Tibial nerve (tissue), 4 donors: ENCODE results near the gene ZFTA. TPM values are rescaled to one million over a fixed set of nuclear protein-coding genes. Genes with fewer than 3 reads are reported as not detected.

Experiments used
- DNase-seq, 2 donors: peaks; one replicate each; pipeline ENCODE4 v3.0.0-alpha.2; 2019; ENCODE audit warnings: low spot score in 2 of 2
- H3K27ac ChIP-seq, 4 donors: fragments of 200-600 bp; sonication (generic) in 3 of 4; one replicate each; pipeline ENCODE4 v1.5.1; 2017 to 2019; ENCODE audit warnings: mild to moderate bottlenecking in 1 of 4
- H3K27me3 ChIP-seq, 2 donors: fragments of 200-600 bp; sonication (generic) in 1 of 2; one replicate each; pipeline versions ENCODE4 v1.5.1 to v1.6.0; 2017 to 2019
- H3K36me3 ChIP-seq, 3 donors: fragments of 200-600 bp; sonication (generic); one replicate each; pipeline ENCODE4 v1.5.1; 2018 to 2019
- H3K4me1 ChIP-seq, 4 donors: fragments of 200-600 bp; sonication (generic) in 3 of 4; one replicate each; pipeline ENCODE4 v1.5.1; 2017 to 2019
- H3K4me3 ChIP-seq, 4 donors: fragments of 200-600 bp; sonication (generic) in 3 of 4; one replicate each; pipeline ENCODE4 v1.5.1; 2017 to 2019; ENCODE audit warnings: mild to moderate bottlenecking in 1 of 4, moderate library complexity in 1 of 4
- H3K9me3 ChIP-seq, 4 donors: fragments of 200-600 bp; sonication (generic) in 3 of 4; one replicate each; pipeline ENCODE4 v1.5.1; 2017 to 2019
- CTCF ChIP-seq, 5 experiments: fragments of 200-600 bp in 3 of 5; fragments of 450-650 bp in 2 of 5; sonication (generic) in 3 of 5; IDR thresholded peaks; one replicate each; pipeline ENCODE4 v1.5.1; 2016 to 2019; ENCODE audit warnings: antibody characterized with exemption in 5 of 5, mild to moderate bottlenecking in 3 of 5, moderate library complexity in 2 of 5
- EP300 ChIP-seq, 2 donors: sonication (generic); formaldehyde crosslinking; IDR thresholded peaks; one replicate each; pipeline ENCODE4 v1.6.1; 2017; ENCODE audit warnings: antibody characterized with exemption in 2 of 2, mild to moderate bottlenecking in 1 of 2
- POLR2A ChIP-seq, 2 donors: fragments of 450-650 bp; IDR thresholded peaks; one replicate each; pipeline ENCODE4 v1.6.1; 2017; ENCODE audit warnings: antibody characterized with exemption in 2 of 2, mild to moderate bottlenecking in 2 of 2, moderate library complexity in 2 of 2
- WGBS, 2 donors: methylation state at CpG; one replicate each; pipeline ENCODE4 v1.1.5; 2018; 5-methylcytosine and 5-hydroxymethylcytosine counted together
- total RNA-seq, 4 donors: library from RNA; depleted of rRNA; stranded (reverse); fragments of >200 nt; gene quantifications; one replicate each; pipeline ENCODE4 v1.1.0, GENCODE V29; 2016

Gene ZFTA
- total RNA-seq, 4 donors from 2014 or later: 19.4 to 25.1 (median 23.8) TPM

- Histone ChIP-seq H3K27me3 (no peaks in the 10 kb centered on the region), H3K9me3 (no peaks in the 10 kb centered on the region), H3K27ac (no peak overlapping the region), H3K4me1 (no peaks in the 10 kb centered on the region), H3K4me3 (no peak overlapping the region), H3K36me3 (no peaks in the 10 kb centered on the region)
- no peak for DNase-seq
- 73 to 85% methylated on average over 9 of the region's 9 CpGs for WGBS, 2 donors
- TF ChIP-seq POLR2A (IDR thresholded peaks at IDR 0.05): no peak
- TF ChIP-seq CTCF (IDR thresholded peaks at IDR 0.05): no peak
- no peak for TF ChIP-seq EP300 (IDR thresholded peaks at IDR 0.05)
Measured at GRCh38 chr11:63805844-63806415, 37.4 kb upstream of the ZFTA start.

GRCh38 chr11:63804259-63804658, 35.7 kb upstream of the ZFTA start:
- TF ChIP-seq POLR2A (IDR thresholded peaks at IDR 0.05): no peak
- TF ChIP-seq EP300 (IDR thresholded peaks at IDR 0.05): no peak
- TF ChIP-seq CTCF (IDR thresholded peaks at IDR 0.05): no peak
- Histone ChIP-seq H3K4me1 (no peaks in the 10 kb centered on the region), H3K27me3 (peaks cover 0 to under 1% of the 10 kb centered on the region in 2 donors), H3K36me3 (no peaks in the 10 kb centered on the region), H3K9me3 (no peaks in the 10 kb centered on the region), H3K4me3 (no peak overlapping the region), H3K27ac (no peak overlapping the region)
- WGBS, 2 donors: 77 to 78% methylated on average over 6 of the region's 6 CpGs
- no peak for DNase-seq

GRCh38 chr11:63802637-63803414, 34.3 kb upstream of the ZFTA start:
- H3K4me3 ChIP-seq: no peak overlapping the region
- H3K27me3 ChIP-seq: peaks cover 0 to 9% of the 10 kb centered on the region in 2 donors
- no peaks in the 10 kb centered on the region for H3K36me3 ChIP-seq
- TF ChIP-seq EP300 (IDR thresholded peaks at IDR 0.05) (no peak), POLR2A (IDR thresholded peaks at IDR 0.05) (no peak), CTCF (IDR thresholded peaks at IDR 0.05) (no peak)
- WGBS, 2 donors: 79 to 81% methylated on average over 10 of the region's 10 CpGs
- H3K9me3 ChIP-seq: no peaks in the 10 kb centered on the region
- no peak overlapping the region for H3K27ac ChIP-seq
- no peaks in the 10 kb centered on the region for H3K4me1 ChIP-seq
- DNase-seq: no peak

- no peak overlapping the region for H3K27ac ChIP-seq
- no peak for DNase-seq
- 91 to 92% methylated on average over 5 of the region's 5 CpGs for WGBS, 2 donors
- TF ChIP-seq POLR2A (IDR thresholded peaks at IDR 0.05) (no peak), CTCF (IDR thresholded peaks at IDR 0.05) (no peak)
- H3K4me3 ChIP-seq: no peak overlapping the region
- no peaks in the 10 kb centered on the region for H3K9me3 ChIP-seq
- no peaks in the 10 kb centered on the region for H3K4me1 ChIP-seq
- peaks cover 0 to 9% of the 10 kb centered on the region in 2 donors for H3K27me3 ChIP-seq
- no peaks in the 10 kb centered on the region for H3K36me3 ChIP-seq
Measured at GRCh38 chr11:63800921-63801320, 32.3 kb upstream of the ZFTA start.

GRCh38 chr11:63795066-63795465, 26.5 kb upstream of the ZFTA start:
- no peak overlapping the region for H3K27ac ChIP-seq
- DNase-seq: no peak
- 81% methylated on average over 11 of the region's 11 CpGs for whole genome bisulfite sequencing, 2 donors
- H3K36me3 ChIP-seq: no peaks in the 10 kb centered on the region
- H3K4me3 ChIP-seq: no peak overlapping the region
- peaks cover 0 to 9% of the 10 kb centered on the region in 2 donors for H3K27me3 ChIP-seq
- H3K9me3 ChIP-seq: peaks cover 0 to 23% (median 5%) of the 10 kb centered on the region in 4 donors
- H3K4me1 ChIP-seq: no peaks in the 10 kb centered on the region
- no peak for TF ChIP-seq POLR2A (IDR thresholded peaks at IDR 0.05)
- no peak for TF ChIP-seq CTCF (IDR thresholded peaks at IDR 0.05)
- no peak for TF ChIP-seq EP300 (IDR thresholded peaks at IDR 0.05)
